GM21360 (cell line): Measurements from ENCODE around the gene DLEC1.
"Not testable (repeated sequence)": the region's sequence is repeated elsewhere in the genome, so short reads cannot be mapped to it uniquely, and the experiment has no call there.

Experiments
- ATAC-seq: cut with Tn5 transposase; IDR thresholded peaks from one replicate; pipeline ENCODE4 v1.9.1; 2021; ENCODE audit warnings: mild to moderate bottlenecking, moderate library complexity; ENCODE audit not compliant: unreplicated experiment

The DLEC1 gene

GRCh38 chr3:38036906-38037305, 2.1 kb upstream of the DLEC1 start:
- no peak for ATAC-seq

GRCh38 chr3:38038447-38038911, 529 bp upstream of the DLEC1 start:
- no peak for ATAC-seq

- ATAC-seq = no peak
Observed at GRCh38 chr3:38039899-38040261, 872 bp downstream of the DLEC1 start.

GRCh38 chr3:38040401-38040800, 1.4 kb downstream of the DLEC1 start:
- ATAC-seq = no peak

- no peak for ATAC-seq
Observed at GRCh38 chr3:38043486-38043885, 4.5 kb downstream of the DLEC1 start.

GRCh38 chr3:38046027-38046426, 7.0 kb downstream of the DLEC1 start:
- no peak for ATAC-seq

- no peak for ATAC-seq
Observed at GRCh38 chr3:38046821-38047220, 7.8 kb downstream of the DLEC1 start.

GRCh38 chr3:38047896-38048295, 8.9 kb downstream of the DLEC1 start:
- no peak for ATAC-seq

GRCh38 chr3:38049358-38050126, 10.5 kb downstream of the DLEC1 start:
- no peak for ATAC-seq

GRCh38 chr3:38051131-38051530, 12.1 kb downstream of the DLEC1 start:
- no peak for ATAC-seq

GRCh38 chr3:38053286-38053685, 14.3 kb downstream of the DLEC1 start:
- not testable (repeated sequence) for ATAC-seq

- not testable (repeated sequence) for ATAC-seq
Observed at GRCh38 chr3:38053813-38054498, 14.9 kb downstream of the DLEC1 start.

- ATAC-seq = no peak
Observed at GRCh38 chr3:38054499-38055001, 15.5 kb downstream of the DLEC1 start.

GRCh38 chr3:38059148-38059547, 20.1 kb downstream of the DLEC1 start:
- ATAC-seq = no peak

- no peak for ATAC-seq
Observed at GRCh38 chr3:38059591-38059990, 20.6 kb downstream of the DLEC1 start.

GRCh38 chr3:38062809-38063208, 23.8 kb downstream of the DLEC1 start:
- ATAC-seq = no peak

GRCh38 chr3:38064453-38064852, 25.4 kb downstream of the DLEC1 start:
- not testable (repeated sequence) for ATAC-seq

GRCh38 chr3:38067508-38068233, 28.7 kb downstream of the DLEC1 start:
- no peak for ATAC-seq

GRCh38 chr3:38070013-38070412, 31.0 kb downstream of the DLEC1 start:
- ATAC-seq = no peak

GRCh38 chr3:38077073-38077472, 38.1 kb downstream of the DLEC1 start:
- not testable (repeated sequence) for ATAC-seq

GRCh38 chr3:38082296-38082695, 43.3 kb downstream of the DLEC1 start:
- ATAC-seq = not testable (repeated sequence)
